ENCODE data around the gene IER2. TPM values are rescaled to one million over a fixed set of nuclear protein-coding genes. Genes with fewer than 3 reads are reported as not detected.

Gene IER2
- total RNA-seq: 18.2 TPM
- polyA plus RNA-seq (ENCODE audit: insufficient read depth in 1 of 8, insufficient read length in 8 of 8, low replicate concordance in 1 of 8): 100 to 1,000 TPM in 2 of 8 donors, 10 to 100 TPM in 6; 38.7 to 161 (median 93.3) TPM
- long read RNA-seq, donor 1, transcript IER2-203 (1 exons, 2,934 nt): major isoform, 28 of 28 reads
- long read RNA-seq, donor 1, partial matches to known transcripts: 0 of 28 reads
- long read RNA-seq, donor 1, other reads (novel, unspliced or antisense): 0 of 28 reads
- long read RNA-seq, donor 2, transcript IER2-203 (1 exons, 2,934 nt): major isoform, 9 of 9 reads
- long read RNA-seq, donor 2, partial matches to known transcripts: 0 of 9 reads
- long read RNA-seq, donor 2, other reads (novel, unspliced or antisense): 0 of 9 reads
- long read RNA-seq, donor 3, transcript IER2-203 (1 exons, 2,934 nt): major isoform, 31 of 31 reads
- long read RNA-seq, donor 3, partial matches to known transcripts: 0 of 31 reads
- long read RNA-seq, donor 3, other reads (novel, unspliced or antisense): 0 of 31 reads
- long read RNA-seq, donor 4, transcript IER2-203 (1 exons, 2,934 nt): major isoform, 153 of 153 reads
- long read RNA-seq, donor 4, partial matches to known transcripts: 0 of 153 reads
- long read RNA-seq, donor 4, other reads (novel, unspliced or antisense): 0 of 153 reads
- long read RNA-seq, donor 5, transcript IER2-203 (1 exons, 2,934 nt): major isoform, 57 of 57 reads
- long read RNA-seq, donor 5, partial matches to known transcripts: 0 of 57 reads
- long read RNA-seq, donor 5, other reads (novel, unspliced or antisense): 0 of 57 reads
- long read RNA-seq, donor 6, transcript IER2-203 (1 exons, 2,934 nt): major isoform, 39 of 39 reads
- long read RNA-seq, donor 6, partial matches to known transcripts: 0 of 39 reads
- long read RNA-seq, donor 6, other reads (novel, unspliced or antisense): 0 of 39 reads
- long read RNA-seq, donor 7, transcript IER2-203 (1 exons, 2,934 nt): major isoform, 65 of 65 reads
- long read RNA-seq, donor 7, partial matches to known transcripts: 0 of 65 reads
- long read RNA-seq, donor 7, other reads (novel, unspliced or antisense): 0 of 65 reads
- long read RNA-seq, donor 8, transcript IER2-203 (1 exons, 2,934 nt): major isoform, 36 of 36 reads
- long read RNA-seq, donor 8, partial matches to known transcripts: 0 of 36 reads
- long read RNA-seq, donor 8, other reads (novel, unspliced or antisense): 0 of 36 reads
- long read RNA-seq, donor 9, transcript IER2-203 (1 exons, 2,934 nt): major isoform, 67 of 67 reads
- long read RNA-seq, donor 9, partial matches to known transcripts: 0 of 67 reads
- long read RNA-seq, donor 9, other reads (novel, unspliced or antisense): 0 of 67 reads
- long read RNA-seq, donor 10, transcript IER2-203 (1 exons, 2,934 nt): major isoform, 78 of 78 reads
- long read RNA-seq, donor 10, partial matches to known transcripts: 0 of 78 reads
- long read RNA-seq, donor 10, other reads (novel, unspliced or antisense): 0 of 78 reads
- long read RNA-seq, donor 11, transcript IER2-203 (1 exons, 2,934 nt): major isoform, 57 of 57 reads
- long read RNA-seq, donor 11, partial matches to known transcripts: 0 of 57 reads
- long read RNA-seq, donor 11, other reads (novel, unspliced or antisense): 0 of 57 reads

- no peaks in the 10 kb centered on the region for H3K9me3 ChIP-seq (replicated peaks; ENCODE audit: control insufficient read depth, low read depth, low read length)
- peaks cover 33% of the 10 kb centered on the region for H3K4me1 ChIP-seq (ENCODE audit: control insufficient read depth, insufficient read depth, low read length)
- peak; percentile 98 for DNase-seq
- WGBS (ENCODE audit: insufficient coverage): under 1% methylated on average over 38 of the region's 51 CpGs
- peak within 1 kb of the TSS; percentile 91 for H3K4me3 ChIP-seq (ENCODE audit: low read length)
- H3K36me3 ChIP-seq (ENCODE audit: control insufficient read depth, insufficient read depth, low read length): peaks cover 5% of the 10 kb centered on the region
- peak within 1 kb of the TSS; percentile 97 for H3K27ac ChIP-seq (ENCODE audit: low read length)
- H3K27me3 ChIP-seq (ENCODE audit: control insufficient read depth, insufficient read depth, low read length): peaks cover 2% of the 10 kb centered on the region
These were observed at the start of gene IER2, which contains the start of gene STX10 for GRCh38 chr19:13150187-13150930. Gene IER2 (plus strand): TSS chr19:13150411. CDS start chr19:13153187, 2,776 bp downstream. Gene STX10 (minus strand): TSS chr19:13150375. CDS start chr19:13150173, 202 bp downstream.

- peaks cover 38% of the 10 kb centered on the region for H3K27me3 ChIP-seq (ENCODE audit: control insufficient read depth, insufficient read depth, low read length)
- H3K4me1 ChIP-seq (ENCODE audit: control insufficient read depth, insufficient read depth, low read length): peaks cover 52% of the 10 kb centered on the region
- no peak for DNase-seq
- WGBS (ENCODE audit: insufficient coverage): 67% methylated on average over 10 of the region's 18 CpGs
- peaks cover 13% of the 10 kb centered on the region for H3K36me3 ChIP-seq (ENCODE audit: control insufficient read depth, insufficient read depth, low read length)
- H3K27ac ChIP-seq (ENCODE audit: low read length): no peak overlapping the region
- H3K9me3 ChIP-seq (replicated peaks; ENCODE audit: control insufficient read depth, low read depth, low read length): no peaks in the 10 kb centered on the region
- peak overlapping the region; percentile 30 for H3K4me3 ChIP-seq (ENCODE audit: low read length)
These were observed 49.2 kb upstream of the IER2 start for GRCh38 chr19:13100841-13101589.

- peaks cover 34% of the 10 kb centered on the region for H3K27me3 ChIP-seq (ENCODE audit: control insufficient read depth, insufficient read depth, low read length)
These were observed 48.4 kb upstream of the IER2 start for GRCh38 chr19:13101590-13102415.

GRCh38 chr19:13102416-13102665 is 47.9 kb upstream of the IER2 start:
- Histone ChIP-seq H3K36me3 (ENCODE audit: control insufficient read depth, insufficient read depth, low read length) (peaks cover 13% of the 10 kb centered on the region), H3K27me3 (ENCODE audit: control insufficient read depth, insufficient read depth, low read length) (peaks cover 30% of the 10 kb centered on the region), H3K4me3 (ENCODE audit: low read length) (peak overlapping the region; percentile 30), H3K27ac (ENCODE audit: low read length) (peak overlapping the region; percentile 59), H3K4me1 (ENCODE audit: control insufficient read depth, insufficient read depth, low read length) (peaks cover 48% of the 10 kb centered on the region), H3K9me3 (replicated peaks; ENCODE audit: control insufficient read depth, low read depth, low read length) (no peaks in the 10 kb centered on the region)
- 18% methylated on average over 7 of the region's 7 CpGs for WGBS (ENCODE audit: insufficient coverage)
- DNase-seq: no peak

More at GRCh38 chr19:13101590-13102415, 48.4 kb upstream of the IER2 start:
- Histone ChIP-seq H3K27ac (ENCODE audit: low read length) (peak overlapping the region; percentile 59), H3K36me3 (ENCODE audit: control insufficient read depth, insufficient read depth, low read length) (peaks cover 11% of the 10 kb centered on the region), H3K9me3 (replicated peaks; ENCODE audit: control insufficient read depth, low read depth, low read length) (no peaks in the 10 kb centered on the region), H3K4me1 (ENCODE audit: control insufficient read depth, insufficient read depth, low read length) (peaks cover 48% of the 10 kb centered on the region), H3K4me3 (ENCODE audit: low read length) (peak overlapping the region; percentile 30)
- WGBS (ENCODE audit: insufficient coverage): 57% methylated on average over 5 of the region's 7 CpGs
- DNase-seq: no peak

- H3K9me3 ChIP-seq (replicated peaks; ENCODE audit: control insufficient read depth, low read depth, low read length): no peaks in the 10 kb centered on the region
- 1% methylated on average over 38 of the region's 47 CpGs for WGBS (ENCODE audit: insufficient coverage)
- H3K4me3 ChIP-seq (ENCODE audit: low read length): peak within 1 kb of the TSS; percentile 30
- peaks cover 25% of the 10 kb centered on the region for H3K27me3 ChIP-seq (ENCODE audit: control insufficient read depth, insufficient read depth, low read length)
- peaks cover 46% of the 10 kb centered on the region for H3K4me1 ChIP-seq (ENCODE audit: control insufficient read depth, insufficient read depth, low read length)
- peaks cover 14% of the 10 kb centered on the region for H3K36me3 ChIP-seq (ENCODE audit: control insufficient read depth, insufficient read depth, low read length)
- DNase-seq: peak; percentile 81
- peak within 1 kb of the TSS; percentile 59 for H3K27ac ChIP-seq (ENCODE audit: low read length)
These were observed 47.3 kb upstream of the IER2 start, which contains the start of gene LYL1 for GRCh38 chr19:13102666-13103580. Gene LYL1 (minus strand): TSS chr19:13102858. CDS start chr19:13101171, 1,687 bp downstream.

- Histone ChIP-seq H3K4me1 (ENCODE audit: control insufficient read depth, insufficient read depth, low read length) (peaks cover 38% of the 10 kb centered on the region), H3K9me3 (replicated peaks; ENCODE audit: control insufficient read depth, low read depth, low read length) (no peaks in the 10 kb centered on the region), H3K27me3 (ENCODE audit: control insufficient read depth, insufficient read depth, low read length) (peaks cover 17% of the 10 kb centered on the region), H3K27ac (ENCODE audit: low read length) (peak overlapping the region; percentile 57), H3K36me3 (ENCODE audit: control insufficient read depth, insufficient read depth, low read length) (peaks cover 14% of the 10 kb centered on the region), H3K4me3 (ENCODE audit: low read length) (no peak overlapping the region)
- DNase-seq: no peak
- 60% methylated on average over 1 of the region's 13 CpGs for WGBS (ENCODE audit: insufficient coverage)
These were observed 46.4 kb upstream of the IER2 start for GRCh38 chr19:13103581-13104359.

GRCh38 chr19:13104360-13104847 is 45.8 kb upstream of the IER2 start:
- Histone ChIP-seq H3K27me3 (ENCODE audit: control insufficient read depth, insufficient read depth, low read length) (peaks cover 13% of the 10 kb centered on the region), H3K27ac (ENCODE audit: low read length) (peak overlapping the region; percentile 57), H3K9me3 (replicated peaks; ENCODE audit: control insufficient read depth, low read depth, low read length) (no peaks in the 10 kb centered on the region), H3K4me3 (ENCODE audit: low read length) (peak overlapping the region; percentile 7), H3K4me1 (ENCODE audit: control insufficient read depth, insufficient read depth, low read length) (peaks cover 34% of the 10 kb centered on the region), H3K36me3 (ENCODE audit: control insufficient read depth, insufficient read depth, low read length) (peaks cover 19% of the 10 kb centered on the region)
- peak; percentile 83 for DNase-seq
- 15% methylated on average over 29 of the region's 33 CpGs for WGBS (ENCODE audit: insufficient coverage)
